H1 (cell line): ENCODE results near the gene RNF32. TPM values are rescaled to one million over a fixed set of nuclear protein-coding genes. Genes with fewer than 3 reads are reported as not detected.

Source experiments
- CTCF ChIA-PET: fragments of 300-600 bp; sonication (Branson Sonifier 250); formaldehyde crosslinking; loops from one replicate; lab custom pipeline; 2021; ENCODE audit not compliant: partially characterized antibody; lab: Charles Lee
- POLR2A ChIA-PET: fragments of 300-600 bp; sonication (Branson Sonifier 250); formaldehyde crosslinking; loops from one replicate; lab custom pipeline; 2021; ENCODE audit warnings: inconsistent platforms; ENCODE audit not compliant: partially characterized antibody; lab: Charles Lee
- DNase-seq, 2 experiments: peaks; one replicate each; pipeline versions ENCODE4 v3.0.0 to v3.0.0-alpha.2; 2010 to 2022; ENCODE audit warnings: low spot score in 2 of 2, low read depth in 1 of 2, mixed read lengths in 1 of 2
- FAIRE-seq: peaks from 2 replicates; lab custom pipeline; 2011; peaks lifted over from hg19 to GRCh38; lab: Jason Lieb, UNC
- H2AFZ ChIP-seq: 2 replicates; pipeline ENCODE4 v1.8.1; 2012; ENCODE audit warnings: low read length, inconsistent platforms
- H2AK5ac ChIP-seq: 2 replicates; pipeline ENCODE4 v1.6.1; 2013; ENCODE audit warnings: low read depth, low read length
- H2BK120ac ChIP-seq: replicated peaks from 2 replicates; pipeline ENCODE3; 2013; ENCODE audit warnings: low read depth, low read length, inconsistent platforms
- H2BK12ac ChIP-seq: 2 replicates; pipeline ENCODE4 v1.6.1; 2013; ENCODE audit warnings: low read depth, low read length
- H2BK15ac ChIP-seq: 2 replicates; pipeline ENCODE4 v1.6.1; 2013; ENCODE audit warnings: low read length
- H2BK20ac ChIP-seq: 2 replicates; pipeline ENCODE4 v1.6.1; 2013; ENCODE audit warnings: low read length
- H2BK5ac ChIP-seq: 2 replicates; pipeline ENCODE4 v1.6.1; 2013; ENCODE audit warnings: low read depth, low read length
- H3K14ac ChIP-seq: 2 replicates; pipeline ENCODE4 v1.6.1; 2013; ENCODE audit warnings: inconsistent platforms; ENCODE audit not compliant: insufficient read length
- H3K18ac ChIP-seq: 2 replicates; pipeline ENCODE4 v1.6.1; 2013; ENCODE audit warnings: low read length; ENCODE audit errors: extremely low read depth
- H3K23ac ChIP-seq: 2 replicates; pipeline ENCODE4 v1.6.1; 2013; ENCODE audit warnings: inconsistent platforms; ENCODE audit not compliant: insufficient read length
- H3K23me2 ChIP-seq: 2 replicates; pipeline ENCODE4 v1.6.1; 2013; ENCODE audit warnings: low read depth, low read length
- H3K27ac ChIP-seq: 2 replicates; pipeline ENCODE4 v1.6.1; 2011; ENCODE audit warnings: low read depth, low read length, inconsistent platforms
- H3K27me3 ChIP-seq, 4 experiments: replicated peaks in 1 of 4; 1 replicate in 1 of 4; 2 replicates in 3 of 4; pipeline versions ENCODE4 v1.6.1 to v1.8.1; 2011 to 2013; ENCODE audit warnings: low read length in 3 of 4, mild to moderate bottlenecking in 3 of 4, inconsistent platforms in 2 of 4, mixed read lengths in 2 of 4, moderate library complexity in 1 of 4; ENCODE audit not compliant: control insufficient read depth in 3 of 4, insufficient read depth in 3 of 4; ENCODE audit errors: extremely low read depth in 1 of 4
- H3K36me3 ChIP-seq, 4 experiments: 2 replicates each; pipeline versions ENCODE4 v1.6.1 to v1.8.1; 2011 to 2013; ENCODE audit warnings: mild to moderate bottlenecking in 4 of 4, low read length in 3 of 4, moderate library complexity in 2 of 4, control low read depth in 1 of 4, inconsistent platforms in 1 of 4; ENCODE audit not compliant: insufficient read depth in 4 of 4, control insufficient read depth in 2 of 4
- H3K4ac ChIP-seq: replicated peaks from 2 replicates; pipeline ENCODE3; 2013; ENCODE audit warnings: low read length, low read depth, mixed read lengths, inconsistent platforms; ENCODE audit not compliant: insufficient read length
- H3K4me1 ChIP-seq, 4 experiments: replicated peaks in 1 of 4; 1 replicate in 1 of 4; 2 replicates in 3 of 4; pipeline versions ENCODE4 v1.6.1 to v1.8.1; 2011 to 2013; ENCODE audit warnings: low read length in 3 of 4, inconsistent platforms in 2 of 4, mixed read lengths in 1 of 4; ENCODE audit not compliant: insufficient read depth in 4 of 4, control insufficient read depth in 3 of 4
- H3K4me2 ChIP-seq, 2 experiments: 2 replicates each; pipeline versions ENCODE4 v1.6.1 to v1.8.1; 2011 to 2013; ENCODE audit warnings: low read depth in 2 of 2, low read length in 2 of 2, control low read depth in 1 of 2, inconsistent platforms in 1 of 2, mild to moderate bottlenecking in 1 of 2; ENCODE audit not compliant: insufficient read depth in 1 of 2
- H3K4me3 ChIP-seq, 4 experiments: fragments of 200-600, 300-600 bp in 1 of 4; sonication (generic), shearing (Covaris generic), sonication (Bioruptor Twin) in 1 of 4; 2 replicates each; pipeline versions ENCODE4 v1.5.1 to v1.8.1; 2011 to 2016; ENCODE audit warnings: low read length in 4 of 4, low read depth in 3 of 4, control low read depth in 2 of 4, inconsistent platforms in 2 of 4, mild to moderate bottlenecking in 2 of 4, mixed read lengths in 1 of 4, moderate library complexity in 1 of 4; ENCODE audit not compliant: insufficient read depth in 2 of 4; ENCODE audit errors: extremely low read depth in 1 of 4
- H3K56ac ChIP-seq: replicated peaks from 2 replicates; pipeline ENCODE3; 2013; ENCODE audit warnings: low read depth, mild to moderate bottlenecking, mixed read lengths, low read length, inconsistent platforms; ENCODE audit not compliant: insufficient read length
- H3K79me1 ChIP-seq: 2 replicates; pipeline ENCODE4 v1.6.1; 2013; ENCODE audit warnings: low read depth, low read length, control low read depth
- H3K79me2 ChIP-seq, 2 experiments: 2 replicates each; pipeline versions ENCODE4 v1.6.1 to v1.8.1; 2012 to 2013; ENCODE audit warnings: low read length in 2 of 2, mild to moderate bottlenecking in 2 of 2, inconsistent platforms in 1 of 2; ENCODE audit not compliant: insufficient read depth in 2 of 2, control insufficient read depth in 1 of 2
- H3K9ac ChIP-seq, 4 experiments: replicated peaks in 1 of 4; 1 replicate in 1 of 4; 2 replicates in 3 of 4; pipeline versions ENCODE4 v1.6.1 to v1.8.1; 2011 to 2013; ENCODE audit warnings: low read depth in 3 of 4, low read length in 3 of 4, control low read depth in 2 of 4, mild to moderate bottlenecking in 2 of 4, moderate library complexity in 2 of 4, inconsistent platforms in 1 of 4; ENCODE audit errors: extremely low read depth in 1 of 4
- H3K9me3 ChIP-seq, 2 experiments: 2 replicates each; pipeline versions ENCODE4 v1.6.1 to v1.8.1; 2012 to 2013; ENCODE audit warnings: mild to moderate bottlenecking in 2 of 2, moderate library complexity in 2 of 2, control low read depth in 1 of 2, inconsistent platforms in 1 of 2, low read depth in 1 of 2, low read length in 1 of 2, mixed read lengths in 1 of 2; ENCODE audit not compliant: insufficient read depth in 2 of 2
- H4K20me1 ChIP-seq, 2 experiments: replicated peaks in 1 of 2; 2 replicates each; pipeline versions ENCODE3 to v1.8.1; 2011 to 2013; ENCODE audit warnings: inconsistent platforms in 2 of 2, low read length in 2 of 2, mild to moderate bottlenecking in 1 of 2; ENCODE audit not compliant: insufficient read depth in 2 of 2, control insufficient read depth in 1 of 2
- H4K5ac ChIP-seq: 2 replicates; pipeline ENCODE4 v1.6.1; 2013; ENCODE audit warnings: low read length, low read depth, mixed read lengths, inconsistent platforms; ENCODE audit not compliant: insufficient read length
- H4K8ac ChIP-seq: 2 replicates; pipeline ENCODE4 v1.8.0; 2013; ENCODE audit warnings: mild to moderate bottlenecking, moderate library complexity, low read length, inconsistent platforms; ENCODE audit not compliant: insufficient read depth; ENCODE audit errors: extremely low read depth
- H4K91ac ChIP-seq: replicated peaks from 2 replicates; pipeline ENCODE3; 2013; ENCODE audit warnings: low read length, mixed read lengths, inconsistent platforms; ENCODE audit not compliant: insufficient read length
- BACH1 ChIP-seq: IDR thresholded peaks from 2 replicates; pipeline ENCODE4 v1.6.1; 2012; ENCODE audit warnings: low read length, improper control_type of control experiment
- BCL11A ChIP-seq, 2 experiments: IDR thresholded peaks; one replicate each; pipeline ENCODE4 v1.6.1; 2011; ENCODE audit warnings: low read depth in 2 of 2, low read length in 2 of 2, mild to moderate bottlenecking in 2 of 2
- CBX5 ChIP-seq: fragments of 300-800, 300-1000 bp; sonication (generic); IDR thresholded peaks from 2 replicates; pipeline ENCODE4 v1.7.1; 2016; ENCODE audit warnings: antibody characterized with exemption, low read length, low read depth
- CEBPB ChIP-seq: IDR thresholded peaks from 2 replicates; pipeline ENCODE4 v1.6.1; 2012; ENCODE audit warnings: low read depth, low read length
- EGR1 ChIP-seq: IDR thresholded peaks from 2 replicates; pipeline ENCODE4 v1.6.1; 2011; ENCODE audit warnings: low read depth, low read length, borderline replicate concordance
- KDM1A ChIP-seq: fragments of 200-600, 300-600 bp; sonication (generic); IDR thresholded peaks from 2 replicates; pipeline ENCODE4 v1.7.1; 2016; ENCODE audit warnings: mild to moderate bottlenecking, low read length, borderline replicate concordance
- MAFK ChIP-seq: IDR thresholded peaks from 2 replicates; pipeline ENCODE4 v1.6.1; 2012; ENCODE audit warnings: low read depth, mild to moderate bottlenecking, improper control_type of control experiment, low read length
- NRF1 ChIP-seq: IDR thresholded peaks from 2 replicates; pipeline ENCODE4 v1.6.1; 2011; ENCODE audit warnings: mild to moderate bottlenecking, low read depth, low read length, improper control_type of control experiment
- PHF8 ChIP-seq: fragments of 200-600 bp; sonication (generic); conservative IDR thresholded peaks from 2 replicates; pipeline ENCODE4 v1.7.1; 2012; ENCODE audit warnings: low read depth, mild to moderate bottlenecking, inconsistent platforms, low read length, moderate library complexity
- POLR2A ChIP-seq, 2 experiments: IDR thresholded peaks; 1 replicate in 1 of 2; 2 replicates in 1 of 2; pipeline ENCODE4 v1.6.1; 2011; ENCODE audit warnings: low read depth in 2 of 2, low read length in 2 of 2, mild to moderate bottlenecking in 2 of 2; ENCODE audit errors: control extremely low read depth in 1 of 2
- RAD21 ChIP-seq, 2 experiments: IDR thresholded peaks in 1 of 2; conservative IDR thresholded peaks in 1 of 2; 2 replicates each; pipeline ENCODE4 v1.6.1; 2011; ENCODE audit warnings: low read depth in 2 of 2, low read length in 2 of 2, improper control_type of control experiment in 1 of 2, inconsistent platforms in 1 of 2, mild to moderate bottlenecking in 1 of 2, moderate library complexity in 1 of 2
- RFX5 ChIP-seq: IDR thresholded peaks from 2 replicates; pipeline ENCODE4 v1.6.1; 2011; ENCODE audit warnings: low read depth, low read length, improper control_type of control experiment, borderline replicate concordance
- RNF2 ChIP-seq: fragments of 200-900, 300-1000 bp; sonication (generic); IDR thresholded peaks from 2 replicates; pipeline ENCODE4 v1.7.1; 2016; ENCODE audit warnings: borderline replicate concordance, low read depth, mild to moderate bottlenecking, antibody characterized with exemption, low read length; ENCODE audit not compliant: poor library complexity, severe bottlenecking; ENCODE audit errors: missing control alignments
- TAF7 ChIP-seq: optimal IDR thresholded peaks from 2 replicates; pipeline ENCODE3; 2011; ENCODE audit warnings: low read depth, mild to moderate bottlenecking, inconsistent platforms, low read length, moderate library complexity, borderline replicate concordance
- YY1 ChIP-seq: IDR thresholded peaks from 2 replicates; pipeline ENCODE4 v1.6.1; 2011; ENCODE audit warnings: low read depth, mild to moderate bottlenecking, low read length
- WGBS, 2 experiments: shearing (Covaris generic) in 1 of 2; methylation state at CpG; one replicate each; pipeline versions ENCODE4 v1.1.6 to v1.1.7; 2013 to 2015; ENCODE audit warnings: low lambda C conversion rate in 2 of 2, mixed read lengths in 2 of 2, inconsistent platforms in 1 of 2, low coverage in 1 of 2, missing lambda C conversion rate in 1 of 2; ENCODE audit not compliant: insufficient replicate concordance in 2 of 2, insufficient coverage in 1 of 2, insufficient read length in 1 of 2; ENCODE audit errors: extremely low coverage in 1 of 2, missing lambda C conversion rate in 1 of 2; 5-methylcytosine and 5-hydroxymethylcytosine counted together
- polyA plus RNA-seq, 7 experiments: library from polyadenylated mRNA; depleted of rRNA in 3 of 7; stranded (reverse) in 5 of 7; unstranded in 2 of 7; fragments of >200 nt in 5 of 7; fragments of 200-250 nt in 2 of 7; gene quantifications; 1 replicate in 5 of 7; 2 replicates in 1 of 7; 4 replicates in 1 of 7; pipeline versions ENCODE4 v1.2.1 to v1.2.3, GENCODE V29; 2011 to 2013; ENCODE audit warnings: missing spikeins in 2 of 7, mixed read lengths in 2 of 7
- total RNA-seq: library from RNA; stranded (reverse); fragmentation: NEBNext Ultra II Directional; extraction: Animal tissue kit (Norgen Biotek cat#: 25700); gene quantifications from 2 replicates; pipeline ENCODE4 v1.2.1, GENCODE V29; 2021

The RNF32 gene
- total and polyA plus RNA-seq, 2 of the 8 experiments (the other 6 are each of a cell fraction or from before 2014, with no cell fraction given): 0.48 to 1.2 TPM

- Histone ChIP-seq H2BK12ac (no peak overlapping the region), H3K4me1 (no peaks in the 10 kb centered on the region; a peak in 1 of 7 replicates), H4K8ac (no peak overlapping the region), H3K14ac (no peak overlapping the region), H3K36me3 (no peaks in the 10 kb centered on the region), H3K27me3 (no peaks in the 10 kb centered on the region), H4K5ac (no peak overlapping the region), H2BK5ac (no peak overlapping the region), H3K56ac (no peak overlapping the region), H3K4me3 (no peak overlapping the region), H3K4ac (no peak overlapping the region), H3K23me2 (no peaks in the 10 kb centered on the region), H3K4me2 (no peak overlapping the region), H2AFZ (no peak overlapping the region), H3K79me1 (no peaks in the 10 kb centered on the region), H3K23ac (no peak overlapping the region), H2BK15ac (no peak overlapping the region), H4K91ac (no peak overlapping the region), H3K9me3 (no peaks in the 10 kb centered on the region), H2AK5ac (no peak overlapping the region), H3K79me2 (no peaks in the 10 kb centered on the region), H2BK20ac (no peak overlapping the region), H4K20me1 (no peaks in the 10 kb centered on the region), H3K18ac (no peak overlapping the region), H3K9ac (no peak overlapping the region), H2BK120ac (no peak overlapping the region), H3K27ac (no peak overlapping the region)
- POLR2A ChIA-PET: no interaction called here
- FAIRE-seq (no peak), DNase-seq (no peak)
- WGBS, 2 experiments: 89% methylated on average over 4 of the region's 4 CpGs; no CpG with 5 or more reads in 1 of the 2 experiments
- CTCF ChIA-PET: interaction anchor here (0.6 to 1.6 kb wide), 3 partner anchors 43 to 136 kb away, joined by 3 read pairs; no protein-coding TSS in a partner anchor
- no peak for TF ChIP-seq RNF2
- TF ChIP-seq BACH1: no peak
- no peak for TF ChIP-seq NRF1
- TF ChIP-seq POLR2A (IDR thresholded peaks at IDR 0.05; ENCODE audit: control extremely low read depth in 1 of 2, low read depth in 2 of 2, low read length in 2 of 2): no peak
- TF ChIP-seq TAF7: no peak
- no peak for TF ChIP-seq KDM1A
- no peak for TF ChIP-seq YY1
- TF ChIP-seq EGR1: no peak
- no peak for TF ChIP-seq MAFK
- no peak for TF ChIP-seq CEBPB
- TF ChIP-seq PHF8: no peak
- no peak for TF ChIP-seq BCL11A (IDR thresholded peaks at IDR 0.05; ENCODE audit: low read depth in 2 of 2, low read length in 2 of 2)
- no peak for TF ChIP-seq RAD21 (IDR thresholded peaks at IDR 0.05 in 1 of 2, conservative IDR thresholded peaks at IDR 0.05 in 1 of 2; ENCODE audit: low read depth in 2 of 2, low read length in 2 of 2)
- TF ChIP-seq RFX5: no peak
- TF ChIP-seq CBX5: no peak
Observed at GRCh38 chr7:156602283-156602682, 38.3 kb upstream of the RNF32 start.
